ENCODE results near the gene TYMS. TPM values are rescaled to one million over a fixed set of nuclear protein-coding genes. Genes with fewer than 3 reads are reported as not detected.
A peak's percentile ranks its signal among the peaks of the same experiment; 100 is the strongest.

Gene TYMS
- total and polyA plus RNA-seq, 9 of the 15 experiments (the other 6 are each of a cell fraction or from before 2014, with no cell fraction given): 69.1 to 409 (median 175) TPM

DNA sequence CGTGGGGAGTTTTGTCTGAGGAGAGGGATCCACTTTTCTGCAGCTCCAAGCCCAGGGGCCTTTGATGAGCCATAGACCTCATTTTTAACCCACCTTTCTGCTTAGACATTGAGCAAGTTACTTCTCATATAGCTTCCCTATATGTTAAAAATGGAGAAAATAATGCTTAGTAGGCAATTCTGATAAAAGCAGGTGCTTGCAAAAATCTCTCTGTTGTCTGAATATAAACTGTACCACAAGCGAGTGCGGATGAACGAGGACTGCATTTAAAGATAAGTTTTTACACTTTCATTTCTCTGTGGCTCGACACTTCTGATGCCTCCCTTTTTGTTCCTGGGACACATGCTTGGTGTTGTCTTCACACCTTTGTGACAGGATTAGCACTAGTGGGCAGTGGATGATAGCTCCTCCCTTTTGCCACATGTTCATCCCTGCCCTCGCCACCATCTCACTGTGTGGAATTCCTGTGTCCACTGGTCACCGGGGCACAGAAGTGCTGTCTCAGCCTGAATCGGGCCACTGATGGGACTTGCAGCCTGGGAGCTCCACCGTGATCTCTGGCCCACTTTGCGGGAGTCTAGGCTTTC is 1.6 kb downstream of the TYMS start (continued):
- TF ChIP-seq, protein P1, sequence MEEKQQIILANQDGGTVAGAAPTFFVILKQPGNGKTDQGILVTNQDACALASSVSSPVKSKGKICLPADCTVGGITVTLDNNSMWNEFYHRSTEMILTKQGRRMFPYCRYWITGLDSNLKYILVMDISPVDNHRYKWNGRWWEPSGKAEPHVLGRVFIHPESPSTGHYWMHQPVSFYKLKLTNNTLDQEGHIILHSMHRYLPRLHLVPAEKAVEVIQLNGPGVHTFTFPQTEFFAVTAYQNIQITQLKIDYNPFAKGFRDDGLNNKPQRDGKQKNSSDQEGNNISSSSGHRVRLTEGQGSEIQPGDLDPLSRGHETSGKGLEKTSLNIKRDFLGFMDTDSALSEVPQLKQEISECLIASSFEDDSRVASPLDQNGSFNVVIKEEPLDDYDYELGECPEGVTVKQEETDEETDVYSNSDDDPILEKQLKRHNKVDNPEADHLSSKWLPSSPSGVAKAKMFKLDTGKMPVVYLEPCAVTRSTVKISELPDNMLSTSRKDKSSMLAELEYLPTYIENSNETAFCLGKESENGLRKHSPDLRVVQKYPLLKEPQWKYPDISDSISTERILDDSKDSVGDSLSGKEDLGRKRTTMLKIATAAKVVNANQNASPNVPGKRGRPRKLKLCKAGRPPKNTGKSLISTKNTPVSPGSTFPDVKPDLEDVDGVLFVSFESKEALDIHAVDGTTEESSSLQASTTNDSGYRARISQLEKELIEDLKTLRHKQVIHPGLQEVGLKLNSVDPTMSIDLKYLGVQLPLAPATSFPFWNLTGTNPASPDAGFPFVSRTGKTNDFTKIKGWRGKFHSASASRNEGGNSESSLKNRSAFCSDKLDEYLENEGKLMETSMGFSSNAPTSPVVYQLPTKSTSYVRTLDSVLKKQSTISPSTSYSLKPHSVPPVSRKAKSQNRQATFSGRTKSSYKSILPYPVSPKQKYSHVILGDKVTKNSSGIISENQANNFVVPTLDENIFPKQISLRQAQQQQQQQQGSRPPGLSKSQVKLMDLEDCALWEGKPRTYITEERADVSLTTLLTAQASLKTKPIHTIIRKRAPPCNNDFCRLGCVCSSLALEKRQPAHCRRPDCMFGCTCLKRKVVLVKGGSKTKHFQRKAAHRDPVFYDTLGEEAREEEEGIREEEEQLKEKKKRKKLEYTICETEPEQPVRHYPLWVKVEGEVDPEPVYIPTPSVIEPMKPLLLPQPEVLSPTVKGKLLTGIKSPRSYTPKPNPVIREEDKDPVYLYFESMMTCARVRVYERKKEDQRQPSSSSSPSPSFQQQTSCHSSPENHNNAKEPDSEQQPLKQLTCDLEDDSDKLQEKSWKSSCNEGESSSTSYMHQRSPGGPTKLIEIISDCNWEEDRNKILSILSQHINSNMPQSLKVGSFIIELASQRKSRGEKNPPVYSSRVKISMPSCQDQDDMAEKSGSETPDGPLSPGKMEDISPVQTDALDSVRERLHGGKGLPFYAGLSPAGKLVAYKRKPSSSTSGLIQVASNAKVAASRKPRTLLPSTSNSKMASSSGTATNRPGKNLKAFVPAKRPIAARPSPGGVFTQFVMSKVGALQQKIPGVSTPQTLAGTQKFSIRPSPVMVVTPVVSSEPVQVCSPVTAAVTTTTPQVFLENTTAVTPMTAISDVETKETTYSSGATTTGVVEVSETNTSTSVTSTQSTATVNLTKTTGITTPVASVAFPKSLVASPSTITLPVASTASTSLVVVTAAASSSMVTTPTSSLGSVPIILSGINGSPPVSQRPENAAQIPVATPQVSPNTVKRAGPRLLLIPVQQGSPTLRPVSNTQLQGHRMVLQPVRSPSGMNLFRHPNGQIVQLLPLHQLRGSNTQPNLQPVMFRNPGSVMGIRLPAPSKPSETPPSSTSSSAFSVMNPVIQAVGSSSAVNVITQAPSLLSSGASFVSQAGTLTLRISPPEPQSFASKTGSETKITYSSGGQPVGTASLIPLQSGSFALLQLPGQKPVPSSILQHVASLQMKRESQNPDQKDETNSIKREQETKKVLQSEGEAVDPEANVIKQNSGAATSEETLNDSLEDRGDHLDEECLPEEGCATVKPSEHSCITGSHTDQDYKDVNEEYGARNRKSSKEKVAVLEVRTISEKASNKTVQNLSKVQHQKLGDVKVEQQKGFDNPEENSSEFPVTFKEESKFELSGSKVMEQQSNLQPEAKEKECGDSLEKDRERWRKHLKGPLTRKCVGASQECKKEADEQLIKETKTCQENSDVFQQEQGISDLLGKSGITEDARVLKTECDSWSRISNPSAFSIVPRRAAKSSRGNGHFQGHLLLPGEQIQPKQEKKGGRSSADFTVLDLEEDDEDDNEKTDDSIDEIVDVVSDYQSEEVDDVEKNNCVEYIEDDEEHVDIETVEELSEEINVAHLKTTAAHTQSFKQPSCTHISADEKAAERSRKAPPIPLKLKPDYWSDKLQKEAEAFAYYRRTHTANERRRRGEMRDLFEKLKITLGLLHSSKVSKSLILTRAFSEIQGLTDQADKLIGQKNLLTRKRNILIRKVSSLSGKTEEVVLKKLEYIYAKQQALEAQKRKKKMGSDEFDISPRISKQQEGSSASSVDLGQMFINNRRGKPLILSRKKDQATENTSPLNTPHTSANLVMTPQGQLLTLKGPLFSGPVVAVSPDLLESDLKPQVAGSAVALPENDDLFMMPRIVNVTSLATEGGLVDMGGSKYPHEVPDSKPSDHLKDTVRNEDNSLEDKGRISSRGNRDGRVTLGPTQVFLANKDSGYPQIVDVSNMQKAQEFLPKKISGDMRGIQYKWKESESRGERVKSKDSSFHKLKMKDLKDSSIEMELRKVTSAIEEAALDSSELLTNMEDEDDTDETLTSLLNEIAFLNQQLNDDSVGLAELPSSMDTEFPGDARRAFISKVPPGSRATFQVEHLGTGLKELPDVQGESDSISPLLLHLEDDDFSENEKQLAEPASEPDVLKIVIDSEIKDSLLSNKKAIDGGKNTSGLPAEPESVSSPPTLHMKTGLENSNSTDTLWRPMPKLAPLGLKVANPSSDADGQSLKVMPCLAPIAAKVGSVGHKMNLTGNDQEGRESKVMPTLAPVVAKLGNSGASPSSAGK (IDR thresholded peaks at IDR 0.05): peak; percentile 70
- TF ChIP-seq MECOM (CRISPR knock-in tag; IDR thresholded peaks at IDR 0.05): 0 out of 2 replicates have a peak, but pooled peaks have one; percentile 11
